GM19324 (cell line): ENCODE results near the gene ZNF208.
"Not testable (repeated sequence)": the region's sequence is repeated elsewhere in the genome, so short reads cannot be mapped to it uniquely, and the experiment has no call there.

Source experiments
- ATAC-seq: cut with Tn5 transposase; IDR thresholded peaks from one replicate; pipeline ENCODE4 v1.9.1; 2021; ENCODE audit warnings: mild to moderate bottlenecking, moderate library complexity; ENCODE audit not compliant: unreplicated experiment, low FRiP score

ZNF208 gene

GRCh38 chr19:21885516-21885915 lies 125.2 kb downstream of the ZNF208 start:
- ATAC-seq = not testable (repeated sequence)

GRCh38 chr19:21884786-21885185 lies 126.0 kb downstream of the ZNF208 start:
- ATAC-seq = not testable (repeated sequence)

GRCh38 chr19:21883516-21883915 lies 127.2 kb downstream of the ZNF208 start:
- no peak for ATAC-seq
